GM19193 (cell line): ENCODE data around the gene UAP1.
A peak's percentile ranks its signal among the peaks of the same experiment; 100 is the strongest.

ENCODE experiments used
- POLR2A ChIP-seq: IDR thresholded peaks from 4 replicates; pipeline ENCODE4 v1.6.1; 2011; ENCODE audit not compliant: insufficient read depth, insufficient read length; ENCODE audit errors: extremely low read depth

Gene UAP1

DNA sequence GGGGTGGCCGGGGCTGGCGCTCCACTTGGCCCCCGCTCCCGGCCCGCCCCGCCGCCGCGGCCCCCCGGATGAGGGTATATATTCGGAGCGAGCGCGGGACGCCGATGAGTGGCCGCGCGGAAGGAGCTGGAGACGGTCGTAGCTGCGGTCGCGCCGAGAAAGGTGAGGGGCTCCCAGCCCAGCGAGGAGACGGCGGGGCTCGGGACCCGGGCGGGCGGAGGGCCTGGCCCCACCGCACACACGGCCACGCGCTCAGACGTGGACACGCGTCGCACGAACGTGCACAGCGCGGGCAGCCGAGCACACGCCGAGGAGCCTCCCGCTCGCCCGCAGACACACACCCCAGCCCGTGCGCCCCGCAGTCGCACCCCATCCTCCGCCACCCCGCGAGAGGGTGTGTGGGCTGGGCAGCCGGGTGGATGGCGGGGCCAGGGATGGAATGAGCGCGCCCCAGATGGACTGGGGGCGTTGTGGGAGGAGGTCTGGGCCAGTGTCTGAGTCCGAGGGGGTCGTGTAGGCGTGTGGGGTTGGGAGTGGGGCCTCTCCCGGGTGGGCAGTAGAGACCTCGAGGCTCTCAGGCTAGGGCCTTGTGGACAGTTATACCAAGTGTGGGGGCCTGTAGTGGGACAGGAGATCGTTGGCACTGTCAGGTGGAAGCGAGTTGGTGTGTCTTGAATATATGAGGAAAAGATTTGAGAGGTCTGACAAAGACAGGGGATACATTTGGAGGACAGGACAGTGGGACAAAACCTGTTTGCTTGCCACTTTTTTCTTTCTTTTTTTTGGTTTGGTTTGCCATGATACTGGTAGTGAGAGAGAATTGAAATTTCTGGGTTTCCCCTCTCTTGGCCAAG is at the start of gene UAP1:
UAP1 (plus strand) TSS at position 107 of the 854 bp plus-strand sequence. CDS start 4,347 bp downstream, outside the sequence.
- TF ChIP-seq POLR2A = peak; percentile 74

DNA sequence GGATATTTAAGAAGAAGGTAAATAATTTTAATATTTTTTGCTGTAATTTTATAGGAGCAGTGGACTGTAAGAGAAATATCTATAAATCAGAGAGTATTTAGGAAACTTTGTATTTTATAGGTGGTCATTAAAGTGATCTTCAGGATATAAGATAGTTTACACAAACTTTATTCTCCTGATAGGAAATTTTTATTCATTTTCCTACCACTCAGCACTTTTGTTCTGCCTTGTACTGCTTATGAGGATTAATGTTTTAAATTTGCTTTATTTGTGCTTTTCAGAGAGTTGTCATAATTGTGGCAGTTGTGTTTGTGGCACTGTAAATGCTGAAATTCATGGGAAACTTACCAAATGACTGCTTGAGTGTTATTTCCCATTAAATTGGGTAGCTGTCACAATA is 34.2 kb upstream of the UAP1 start:
- TF ChIP-seq POLR2A = no peak

DNA sequence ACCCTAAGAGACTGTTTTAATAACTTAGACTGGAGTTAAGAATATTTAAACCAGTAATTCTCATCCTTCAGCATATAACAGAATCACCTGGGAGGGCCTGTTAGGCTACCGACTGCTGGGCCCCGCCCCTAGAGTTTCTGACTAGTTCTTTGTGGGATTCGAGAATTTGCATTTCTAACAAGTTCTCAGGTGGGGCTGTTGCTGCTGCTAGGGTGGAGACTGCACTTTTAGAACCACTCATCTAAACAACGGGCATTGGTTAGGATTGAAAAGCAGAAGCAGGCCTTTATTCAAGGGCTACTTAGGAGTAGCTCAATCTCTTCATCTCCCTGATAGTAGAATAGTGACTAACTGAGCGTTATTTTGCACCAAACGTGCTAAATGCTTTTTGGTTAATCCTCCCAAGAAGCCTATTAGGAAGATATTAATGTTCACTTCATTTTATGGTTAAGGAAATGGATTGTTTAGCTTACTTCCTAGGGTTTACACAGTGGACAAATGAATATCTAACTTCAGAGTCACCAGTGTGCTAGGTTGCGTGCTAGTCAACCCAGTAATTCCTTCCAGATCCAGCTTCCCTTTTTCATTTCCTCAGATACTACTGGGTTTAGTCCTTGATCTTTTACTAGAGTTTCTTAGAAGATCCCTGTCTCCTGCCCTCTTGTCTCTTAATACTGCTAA is 31.1 kb upstream of the UAP1 start:
- no peak for TF ChIP-seq POLR2A

DNA sequence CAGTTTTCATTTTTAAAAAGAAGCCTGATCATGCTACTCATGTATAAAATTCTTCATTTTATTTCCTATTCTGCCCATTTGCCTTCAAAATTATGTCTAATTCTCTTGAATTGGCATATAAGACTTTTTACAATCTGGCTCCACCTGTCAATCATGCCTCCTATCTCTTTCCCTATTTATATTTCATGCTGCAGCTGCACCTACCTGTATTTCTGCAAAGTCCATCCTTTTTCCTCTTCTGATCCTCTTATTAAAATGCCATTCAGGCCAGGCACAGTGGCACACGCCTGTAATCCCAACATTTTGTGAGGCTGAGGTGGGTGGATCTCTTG is 30.6 kb upstream of the UAP1 start:
- TF ChIP-seq POLR2A = no peak

DNA sequence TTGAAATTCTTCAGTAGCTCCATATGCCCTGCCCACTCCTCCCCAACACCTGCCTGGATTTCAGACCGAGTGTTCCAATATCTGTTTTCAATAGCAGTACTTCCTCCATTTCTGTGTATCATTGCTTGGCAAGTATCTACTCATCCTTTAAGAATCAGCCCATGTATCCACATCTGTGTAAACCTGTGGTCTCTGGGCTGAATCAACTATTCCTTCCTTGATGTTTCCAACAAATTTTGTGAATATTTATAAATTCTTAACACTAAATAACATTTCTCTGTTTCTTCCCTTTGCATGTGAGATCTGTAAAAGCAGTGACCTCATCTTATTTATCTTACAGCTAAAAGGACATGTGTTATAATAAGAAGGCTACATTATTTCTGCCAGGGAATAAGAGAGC is 26.0 kb upstream of the UAP1 start:
- TF ChIP-seq POLR2A = no peak

DNA sequence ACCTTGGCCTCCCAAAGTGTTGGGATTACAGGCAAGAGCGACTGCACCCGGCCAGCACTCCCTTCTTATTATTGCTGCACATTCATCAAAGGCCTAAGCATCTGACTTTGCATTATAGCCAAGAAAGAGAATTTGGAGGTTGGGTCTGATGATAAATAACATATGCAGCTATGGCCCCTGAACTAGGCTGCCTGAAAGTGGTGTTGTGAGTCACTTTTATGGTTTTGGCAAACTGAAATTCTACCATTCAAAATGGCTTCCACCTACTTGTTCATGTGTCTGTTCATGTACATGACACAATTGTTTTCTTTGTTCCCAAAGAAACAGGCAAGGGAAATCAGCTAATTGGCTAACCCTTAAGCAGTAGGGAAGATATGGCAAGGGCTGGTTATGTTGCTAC is 25.0 kb upstream of the UAP1 start:
- TF ChIP-seq POLR2A = no peak

DNA sequence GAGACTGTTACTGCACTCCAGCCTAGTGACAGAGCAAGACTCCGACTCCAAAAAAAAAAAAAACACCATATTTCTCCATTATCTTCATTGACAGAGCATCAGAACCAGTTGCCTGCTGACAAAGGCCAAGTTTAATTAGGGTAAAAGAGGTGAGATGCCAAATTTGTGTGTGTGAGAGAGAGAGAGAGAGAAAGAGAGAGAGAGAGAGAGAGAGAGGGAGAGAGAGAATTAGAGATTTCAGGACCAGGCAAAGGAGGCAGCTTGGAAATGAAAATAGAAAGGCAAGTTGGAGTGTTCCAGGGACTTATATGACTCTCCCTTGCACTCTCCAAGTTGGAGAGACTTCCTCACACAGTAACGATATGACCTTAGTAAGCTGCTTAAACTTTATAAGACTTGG is 24.3 kb upstream of the UAP1 start:
- no peak for TF ChIP-seq POLR2A

DNA sequence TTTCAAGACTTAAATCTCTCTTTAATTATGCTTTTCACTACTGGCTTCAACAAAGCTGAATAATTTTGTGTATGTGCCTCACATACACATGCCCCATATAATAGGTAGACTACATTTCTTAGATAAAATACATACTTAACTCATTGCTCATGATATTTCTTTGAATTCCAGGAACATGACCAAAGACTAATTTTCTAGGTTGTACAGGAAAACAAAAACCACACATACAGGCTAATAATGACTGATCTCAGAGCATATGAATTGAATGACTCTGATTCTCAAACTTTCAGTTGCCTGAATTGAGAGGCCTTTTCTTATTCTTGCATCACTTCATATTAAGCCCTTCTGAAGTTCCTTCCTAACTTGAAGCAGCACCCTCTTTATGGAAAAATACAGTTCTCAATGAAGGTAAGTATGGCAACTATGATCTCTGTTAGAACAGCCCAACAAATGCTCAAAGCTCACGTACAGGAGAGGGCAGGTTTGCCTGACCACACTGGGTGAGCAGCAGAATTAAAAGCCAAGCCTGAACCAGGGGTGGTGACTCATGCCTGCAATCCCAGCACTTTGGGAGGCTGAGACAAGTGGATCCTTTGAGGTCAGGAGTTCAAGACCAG is 22.6 kb upstream of the UAP1 start:
- TF ChIP-seq POLR2A = no peak

DNA sequence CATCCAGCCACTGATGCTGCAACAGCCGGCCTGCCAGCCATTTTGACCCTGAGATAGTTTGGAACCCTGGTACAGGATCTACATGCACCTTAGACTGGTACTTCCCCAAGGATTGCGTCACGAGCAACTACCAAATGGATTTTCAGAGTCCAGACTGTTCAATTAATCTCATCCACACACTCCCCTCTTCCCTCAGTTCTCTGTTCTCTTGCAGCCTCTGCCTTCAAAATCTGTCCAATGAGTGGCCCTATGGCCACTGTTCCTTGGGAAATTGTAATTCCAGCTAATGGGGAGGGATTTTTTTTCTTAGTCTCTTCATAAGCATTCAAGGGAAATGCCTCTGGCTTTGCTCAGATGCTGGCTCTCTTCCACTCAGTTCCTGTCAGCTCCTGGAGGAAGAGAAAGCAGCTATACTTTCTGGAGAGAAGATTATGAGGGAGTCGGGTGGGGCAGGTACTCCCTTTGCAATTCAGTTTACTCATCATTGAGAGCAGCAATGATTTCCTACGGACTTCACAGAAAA is 19.8 kb upstream of the UAP1 start:
- TF ChIP-seq POLR2A = no peak

DNA sequence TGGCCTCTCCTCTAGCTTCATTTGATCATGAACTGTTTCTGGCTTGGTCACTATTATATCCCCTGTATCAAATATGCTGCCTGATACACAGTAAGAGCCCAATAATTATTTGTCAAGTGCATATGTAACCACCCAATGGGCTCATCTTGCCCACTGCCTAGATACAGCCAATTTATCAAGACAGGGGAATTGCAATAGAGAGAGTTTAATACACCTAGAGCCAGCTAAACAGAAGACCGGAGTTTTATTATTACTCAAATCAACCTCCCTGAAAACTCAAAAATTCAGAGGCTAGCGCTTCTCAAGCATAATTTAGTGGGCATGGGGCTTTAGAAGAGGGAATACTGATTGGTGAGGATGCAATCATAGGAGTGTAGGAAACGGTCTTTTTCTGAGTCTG is 18.3 kb upstream of the UAP1 start:
- TF ChIP-seq POLR2A = no peak

DNA sequence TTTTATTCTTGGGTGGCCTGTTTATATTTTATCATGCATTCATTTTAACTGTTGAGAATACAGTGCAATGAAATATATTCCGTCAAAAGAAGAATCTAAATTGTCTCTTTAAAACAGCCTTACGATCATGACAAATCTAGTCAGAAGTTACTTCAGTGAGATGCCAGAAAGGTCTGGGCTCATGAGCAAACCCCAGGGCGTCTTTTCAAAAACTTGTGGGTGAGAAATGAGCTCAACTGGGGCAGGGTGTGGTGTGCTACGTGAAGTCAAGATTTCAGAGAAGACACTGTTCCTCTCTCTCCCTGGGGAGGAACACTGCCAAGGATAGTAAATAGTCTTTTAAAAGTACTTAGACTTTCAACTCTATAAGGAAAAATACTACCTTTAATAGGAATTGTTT is 13.4 kb upstream of the UAP1 start:
- TF ChIP-seq POLR2A = no peak

DNA sequence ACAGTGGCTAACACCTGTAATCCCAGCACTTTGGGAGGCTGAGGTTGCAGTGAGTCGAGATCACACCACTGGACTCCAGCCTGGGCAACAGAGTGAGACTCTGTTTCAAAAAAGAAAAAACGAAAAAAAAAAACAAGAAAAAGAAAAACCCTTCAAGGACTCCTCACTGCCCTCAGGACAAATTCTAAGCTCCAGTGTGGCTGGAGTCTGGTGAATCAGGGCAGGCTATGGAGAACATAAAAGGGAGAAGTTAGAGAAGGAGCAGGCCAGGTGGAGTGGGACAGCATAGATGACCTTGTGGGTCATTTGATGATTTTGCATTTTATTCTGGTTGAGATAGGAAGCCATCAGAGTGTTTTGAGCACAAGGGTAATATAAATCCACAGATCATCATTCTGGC is 12.5 kb upstream of the UAP1 start:
- no peak for TF ChIP-seq POLR2A

DNA sequence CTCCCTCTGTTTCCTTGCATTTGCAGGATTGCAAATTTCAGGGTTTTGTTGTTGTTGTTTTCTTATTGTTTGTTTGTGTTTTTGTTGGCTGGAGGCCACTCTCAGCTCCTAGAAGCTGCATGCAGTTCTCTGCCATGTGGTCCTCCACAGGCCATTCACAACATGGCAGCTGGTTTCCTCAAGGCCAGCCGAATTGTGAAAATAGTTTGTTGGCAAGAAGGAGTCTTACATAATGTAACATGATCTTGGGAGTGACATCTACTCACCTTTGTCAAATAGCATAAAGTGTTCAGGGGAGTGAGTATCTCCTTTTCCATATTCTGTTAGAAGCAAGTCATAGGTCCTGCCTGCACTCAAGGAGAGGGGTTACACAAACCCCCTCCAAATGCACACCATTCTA is 10.6 kb upstream of the UAP1 start:
- no peak for TF ChIP-seq POLR2A

DNA sequence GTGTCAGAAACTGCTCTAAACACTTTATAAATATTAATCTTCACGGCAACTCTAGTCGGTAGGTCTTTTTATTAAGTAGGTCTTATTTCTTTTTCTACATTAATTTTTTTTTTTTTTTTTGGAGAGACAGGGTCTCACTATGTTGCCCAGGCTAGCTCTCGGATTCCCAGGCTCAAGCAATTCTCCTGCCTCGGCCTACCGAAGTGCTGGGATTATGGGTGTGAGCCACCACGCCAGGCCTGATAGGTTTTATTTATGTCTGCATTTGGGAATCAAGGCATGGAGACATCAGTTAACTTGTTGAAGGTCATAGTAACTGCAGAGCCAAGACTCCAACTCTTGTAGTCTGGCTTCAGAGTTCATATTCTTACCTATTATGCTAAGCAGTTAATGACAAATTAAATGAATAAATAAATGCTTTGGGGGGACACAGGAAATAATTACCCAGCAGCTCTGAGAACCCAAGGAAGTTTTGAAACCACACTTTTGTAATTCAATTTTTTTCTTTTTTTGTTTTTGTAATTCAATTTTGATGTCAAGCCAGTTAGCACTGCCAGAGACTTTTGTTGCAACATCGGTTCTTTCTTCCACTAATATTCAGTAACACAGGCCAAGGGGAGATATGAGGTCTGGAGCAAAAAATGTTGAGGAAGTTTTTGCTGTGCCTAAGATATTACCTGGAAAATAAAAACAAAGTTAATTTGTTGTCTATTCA is 9.4 kb upstream of the UAP1 start:
- TF ChIP-seq POLR2A = no peak

DNA sequence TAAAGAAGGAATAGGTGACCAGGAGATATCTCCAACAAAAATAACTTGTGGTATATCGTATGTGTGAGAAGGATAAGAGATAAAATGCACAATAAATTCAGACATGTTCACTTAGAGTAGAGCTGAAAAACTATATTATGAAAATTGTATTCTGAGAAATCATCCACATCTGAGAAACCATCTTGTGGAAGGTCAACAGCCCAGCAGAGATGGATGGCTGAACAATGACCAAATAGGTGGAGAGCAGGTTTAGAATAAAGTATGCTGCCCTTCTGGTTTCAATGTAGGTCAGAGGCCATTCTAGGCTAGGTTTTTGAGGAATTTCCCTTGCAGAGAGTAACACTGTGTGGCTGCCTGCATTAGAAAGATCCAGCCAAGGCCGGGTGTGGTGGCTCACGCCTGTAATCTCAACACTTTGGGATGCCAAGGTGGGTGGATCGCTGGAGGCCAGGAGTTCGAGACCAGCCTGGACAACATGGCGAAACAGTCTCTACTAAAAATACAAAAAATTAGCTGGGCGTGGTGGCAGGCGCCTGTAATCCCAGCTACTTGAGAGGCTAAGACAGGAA is 8.8 kb upstream of the UAP1 start:
- no peak for TF ChIP-seq POLR2A

DNA sequence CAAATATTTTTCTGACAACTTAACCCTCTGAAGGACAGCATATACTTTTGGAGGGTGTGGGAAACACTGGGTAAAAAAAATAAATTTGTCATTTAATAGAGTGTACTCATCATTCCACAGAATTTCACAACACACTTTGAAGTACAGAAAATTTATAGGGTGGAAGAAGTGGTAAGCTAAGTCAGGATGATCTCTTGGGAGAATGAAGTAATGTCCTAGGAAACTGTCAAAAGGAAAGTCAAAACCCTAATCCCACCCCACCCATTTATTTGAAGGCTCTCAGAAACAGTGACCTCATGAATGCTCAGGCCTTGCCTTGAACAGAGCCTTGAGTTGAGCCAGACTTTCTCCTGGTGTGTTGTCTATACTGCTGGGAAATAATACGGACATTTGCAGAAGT is 7.3 kb upstream of the UAP1 start:
- no peak for TF ChIP-seq POLR2A

DNA sequence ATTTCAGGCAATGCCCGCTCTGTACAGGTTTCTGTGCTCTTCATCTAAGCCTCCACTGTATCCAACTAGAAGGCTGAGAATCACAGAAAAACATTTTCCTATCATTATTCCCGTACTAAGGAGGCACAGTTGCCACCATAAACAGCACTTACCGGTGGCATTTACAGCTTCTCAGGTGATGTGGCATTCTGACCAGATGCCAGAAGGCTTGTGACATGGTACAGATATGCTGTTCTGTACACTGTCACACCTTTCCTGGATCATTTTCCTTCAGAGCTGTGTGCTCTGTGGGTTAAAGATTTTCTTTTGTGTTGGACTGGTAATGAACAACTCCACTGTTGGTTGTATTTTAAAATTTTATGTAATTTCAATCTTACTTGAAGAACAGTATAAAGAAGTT is 4.0 kb upstream of the UAP1 start:
- TF ChIP-seq POLR2A = no peak
